NCI-H1436 (cell line): Measurements from ENCODE around the gene SEMA4F.
A peak's percentile ranks its signal among the peaks of the same experiment; 100 is the strongest.

Experiments
- DNase-seq: peaks from one replicate; lab custom pipeline; 2025; lab: John Stamatoyannopoulos, UW

Gene SEMA4F

GRCh38 chr2:74659462-74659861, 5.4 kb downstream of the SEMA4F start:
- DNase-seq = no peak

GRCh38 chr2:74668087-74668486, 14.0 kb downstream of the SEMA4F start:
- DNase-seq = no peak

- DNase-seq = no peak
Observed at GRCh38 chr2:74670263-74670662, 16.2 kb downstream of the SEMA4F start.

GRCh38 chr2:74671479-74671878, 17.4 kb downstream of the SEMA4F start:
- DNase-seq = no peak

GRCh38 chr2:74673826-74674528, 19.9 kb downstream of the SEMA4F start:
- no peak for DNase-seq

- DNase-seq = no peak
Observed at GRCh38 chr2:74675090-74675489, 21.0 kb downstream of the SEMA4F start.

GRCh38 chr2:74676331-74676730, 22.3 kb downstream of the SEMA4F start:
- DNase-seq = no peak

GRCh38 chr2:74679615-74680014, 25.6 kb downstream of the SEMA4F start:
- no peak for DNase-seq

- DNase-seq = no peak
Observed at GRCh38 chr2:74682501-74682900, 28.5 kb downstream of the SEMA4F start.

GRCh38 chr2:74685408-74685807, 31.4 kb downstream of the SEMA4F start:
- DNase-seq = no peak

GRCh38 chr2:74688881-74689280, 34.8 kb downstream of the SEMA4F start:
- DNase-seq = no peak

- no peak for DNase-seq
Observed at GRCh38 chr2:74689671-74690070, 35.6 kb downstream of the SEMA4F start.

- DNase-seq = peak; percentile 33
Observed at GRCh38 chr2:74690571-74690970, 36.5 kb downstream of the SEMA4F start.

GRCh38 chr2:74691929-74692328, 37.9 kb downstream of the SEMA4F start:
- no peak for DNase-seq

- no peak for DNase-seq
Observed at GRCh38 chr2:74693213-74693612, 39.2 kb downstream of the SEMA4F start.

- DNase-seq = no peak
Observed at GRCh38 chr2:74693668-74694067, 39.6 kb downstream of the SEMA4F start.

- no peak for DNase-seq
Observed at GRCh38 chr2:74694281-74694680, 40.2 kb downstream of the SEMA4F start.

- DNase-seq = no peak
Observed at GRCh38 chr2:74695663-74696062, 41.6 kb downstream of the SEMA4F start.

- no peak for DNase-seq
Observed at GRCh38 chr2:74696829-74697228, 42.8 kb downstream of the SEMA4F start.

- DNase-seq = no peak
Observed at GRCh38 chr2:74700643-74701372, 46.8 kb downstream of the SEMA4F start.

- no peak for DNase-seq
Observed at GRCh38 chr2:74702001-74702715, 48.1 kb downstream of the SEMA4F start.

- no peak for DNase-seq
Observed at GRCh38 chr2:74703373-74703772, 49.3 kb downstream of the SEMA4F start.

- no peak for DNase-seq
Observed at GRCh38 chr2:74704216-74704615, 50.2 kb downstream of the SEMA4F start.
